HG02623 (cell line): Measurements from ENCODE around the gene PLA2G4A.

Experiments
- ATAC-seq: cut with Tn5 transposase; IDR thresholded peaks from one replicate; pipeline ENCODE4 v1.9.1; 2021; ENCODE audit warnings: moderate library complexity; ENCODE audit not compliant: unreplicated experiment

PLA2G4A gene

DNA sequence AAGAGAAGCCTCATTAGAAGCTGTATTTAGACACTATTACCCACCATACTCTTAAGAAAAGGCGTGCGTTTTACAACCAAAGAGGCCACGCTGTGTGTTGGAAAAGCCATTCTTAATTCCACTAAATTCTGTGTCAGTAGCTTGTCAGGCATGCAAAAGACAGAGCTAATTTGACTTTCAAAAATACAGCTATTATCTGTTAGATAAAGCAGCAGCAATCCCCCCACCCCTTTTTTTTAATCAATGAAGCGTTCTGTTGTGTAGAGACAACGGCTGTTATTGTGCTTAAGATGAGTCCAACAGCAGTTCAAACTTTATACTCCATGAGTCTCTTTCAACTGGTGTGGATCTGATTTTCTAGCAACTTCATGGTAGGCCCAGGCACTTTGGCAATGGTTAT, 43.5 kb downstream of the PLA2G4A start:
- ATAC-seq: no peak

DNA sequence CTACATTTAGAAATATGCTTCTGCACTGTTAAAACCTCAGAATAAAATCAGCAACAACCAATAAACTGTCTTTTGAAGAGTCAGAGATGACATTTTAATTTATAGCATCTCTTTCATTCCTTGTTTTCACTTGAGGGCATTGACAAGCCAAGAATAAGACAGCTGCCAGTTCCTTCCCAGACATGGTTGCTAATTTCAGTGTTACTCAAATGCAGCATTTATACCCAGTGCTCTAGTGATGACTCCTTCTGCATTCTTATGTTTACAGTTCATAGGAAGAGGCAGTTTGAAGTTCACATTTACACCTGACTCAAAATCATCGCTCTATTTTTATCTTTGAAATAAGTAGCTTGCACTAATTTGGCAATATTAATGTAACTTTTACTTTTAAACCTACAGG, 44.9 kb downstream of the PLA2G4A start:
- no peak for ATAC-seq

DNA sequence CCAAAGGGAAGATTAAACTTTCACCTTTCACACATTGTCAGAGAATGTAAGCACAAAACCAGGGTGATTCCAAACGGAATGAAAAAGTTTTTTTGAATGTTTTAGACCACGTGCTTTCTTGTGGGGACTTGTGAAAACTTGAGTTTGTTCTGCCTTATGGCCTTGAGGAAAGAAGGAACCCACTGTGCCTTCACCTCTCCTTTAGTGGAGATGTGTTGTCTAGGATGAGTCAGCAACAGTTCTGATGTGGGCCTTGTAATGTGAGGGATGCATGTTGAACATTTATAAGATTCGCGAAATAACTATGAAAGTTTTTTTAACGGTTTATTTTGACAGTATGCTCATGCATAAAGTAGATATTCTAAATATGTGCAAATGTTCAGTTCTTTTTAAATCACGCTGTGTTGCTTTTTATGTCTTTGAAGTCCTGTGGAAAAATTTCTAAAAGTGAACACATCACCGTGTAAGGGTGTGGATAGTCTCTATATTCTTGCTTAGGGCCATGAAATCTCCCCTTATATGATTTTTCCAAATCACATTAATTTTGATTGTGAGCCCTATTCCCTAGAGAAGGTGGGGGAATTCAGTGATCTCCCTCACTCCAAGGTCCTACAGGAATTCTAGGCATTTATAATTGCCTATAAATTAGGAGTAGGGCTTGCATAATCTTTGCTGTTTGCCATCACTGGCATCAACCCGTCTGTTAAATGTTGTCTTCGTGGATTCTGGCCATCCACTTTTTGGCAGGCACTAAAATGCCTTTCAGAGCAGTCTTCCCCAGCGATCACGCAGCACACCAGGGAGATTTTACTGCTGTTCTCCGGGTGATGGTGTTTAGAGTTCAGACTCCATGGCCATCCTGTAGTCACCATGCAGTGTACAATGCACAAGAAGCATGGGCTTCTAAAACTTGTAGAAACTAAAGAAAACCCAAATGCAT, 47.4 kb downstream of the PLA2G4A start:
- no peak for ATAC-seq

DNA sequence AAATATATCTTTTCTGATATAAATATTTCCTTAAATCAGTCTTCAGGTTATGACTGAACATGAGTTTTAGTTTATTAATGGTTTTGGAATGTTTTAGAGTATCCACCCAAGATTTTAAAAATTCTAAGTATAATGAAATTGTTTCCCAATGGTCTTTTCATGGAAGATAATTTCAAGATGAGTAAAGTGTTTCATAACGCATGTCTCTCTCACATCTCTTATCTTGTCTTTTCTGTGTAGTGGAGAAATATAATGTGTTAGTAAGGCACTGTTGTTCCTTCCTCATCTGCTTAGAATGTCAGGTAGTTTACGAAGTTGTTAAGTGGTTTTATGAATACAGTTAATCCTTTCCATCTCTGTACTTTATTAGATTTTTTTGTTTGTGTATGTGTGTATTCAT, 49.6 kb downstream of the PLA2G4A start:
- no peak for ATAC-seq

DNA sequence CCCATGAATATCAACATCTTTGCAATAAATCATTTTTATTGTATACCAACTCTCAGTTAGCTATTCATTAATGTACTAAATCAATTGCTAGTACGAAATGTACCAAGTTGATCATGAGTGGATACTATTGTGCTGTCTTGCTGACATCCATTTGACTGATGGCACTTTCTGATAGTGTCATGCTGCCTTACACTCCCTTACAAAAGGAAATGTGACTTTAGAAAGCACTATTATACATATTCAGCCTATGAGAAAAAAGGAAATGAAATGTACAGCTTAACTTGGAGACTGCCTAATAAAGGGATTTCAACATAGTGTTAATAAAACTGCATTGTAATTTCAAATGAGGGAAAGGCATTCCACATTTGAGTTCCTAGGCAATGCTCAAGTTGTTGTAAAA, 52.2 kb downstream of the PLA2G4A start:
- no peak for ATAC-seq

DNA sequence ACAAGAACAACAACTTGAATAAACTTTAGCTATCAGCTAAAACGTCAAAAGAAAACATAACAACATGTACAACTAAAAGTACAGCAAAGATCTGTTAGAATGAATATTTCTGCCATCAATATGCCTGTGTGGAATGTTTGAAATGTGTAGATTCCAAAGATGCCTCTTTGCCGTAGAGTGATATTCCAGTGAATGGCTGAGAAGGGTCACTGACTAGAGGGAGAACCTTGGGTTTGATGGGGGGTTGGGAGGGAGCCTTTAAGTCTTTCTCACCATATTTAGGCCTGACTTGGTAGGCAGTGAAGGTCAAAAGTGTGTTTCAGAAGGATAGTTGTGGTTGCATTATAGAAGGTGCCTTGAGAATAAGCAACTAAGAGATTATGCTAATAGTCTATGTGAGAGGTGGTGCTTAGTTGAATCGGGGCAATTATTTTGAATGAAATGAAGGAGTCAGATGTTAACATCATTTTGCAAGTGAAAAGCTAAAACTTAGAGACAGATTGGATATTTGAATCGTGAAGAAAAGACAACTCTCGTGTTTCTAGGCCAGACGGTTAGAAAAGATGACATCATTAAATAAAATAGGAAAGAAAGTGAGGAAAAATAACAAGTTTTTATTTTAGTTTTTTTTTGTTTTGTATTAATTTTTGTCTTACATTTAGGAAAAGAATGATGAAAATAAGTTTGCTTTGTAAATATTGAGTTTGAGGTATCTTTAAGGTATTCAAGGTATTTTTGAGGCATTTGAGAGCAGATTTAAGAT, 53.8 kb downstream of the PLA2G4A start:
- no peak for ATAC-seq

DNA sequence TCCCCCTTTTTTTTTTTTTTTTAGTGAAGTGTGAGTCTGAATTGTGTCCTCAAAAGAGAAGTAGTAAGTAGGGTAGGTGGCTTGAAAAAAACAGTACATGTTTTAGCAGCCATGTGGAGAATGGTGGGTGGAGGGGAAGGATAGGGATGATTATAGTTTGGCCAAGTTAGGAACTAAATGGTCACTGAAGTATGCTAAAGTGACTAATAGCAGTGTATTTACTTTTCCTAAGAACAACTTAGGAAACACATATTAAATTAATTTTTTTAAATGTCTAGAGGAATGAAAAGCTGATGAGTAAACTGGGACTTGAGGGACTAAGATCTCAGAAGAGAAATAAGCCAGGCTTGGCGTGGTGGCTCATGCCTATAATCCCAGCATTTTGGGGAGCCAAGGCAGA, 55.5 kb downstream of the PLA2G4A start:
- no peak for ATAC-seq

DNA sequence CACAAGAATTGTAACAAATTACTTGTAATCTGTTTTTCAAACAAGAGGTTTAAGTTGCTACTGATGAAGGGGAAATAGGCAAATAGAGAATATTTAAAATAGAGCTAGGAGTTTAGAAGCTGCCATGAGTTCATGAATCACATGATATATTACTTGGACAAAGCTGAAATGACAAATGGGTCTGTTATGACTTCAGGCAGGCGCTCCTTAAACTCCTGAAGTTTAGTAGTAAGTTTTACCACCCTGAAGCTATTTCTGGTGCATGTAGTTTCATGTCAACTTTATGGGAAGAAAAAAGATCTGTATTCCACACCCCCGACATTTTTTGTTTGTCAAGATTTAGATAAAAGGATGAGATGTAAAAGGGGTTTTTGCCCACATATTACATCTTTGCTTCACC, 58.5 kb downstream of the PLA2G4A start:
- no peak for ATAC-seq

DNA sequence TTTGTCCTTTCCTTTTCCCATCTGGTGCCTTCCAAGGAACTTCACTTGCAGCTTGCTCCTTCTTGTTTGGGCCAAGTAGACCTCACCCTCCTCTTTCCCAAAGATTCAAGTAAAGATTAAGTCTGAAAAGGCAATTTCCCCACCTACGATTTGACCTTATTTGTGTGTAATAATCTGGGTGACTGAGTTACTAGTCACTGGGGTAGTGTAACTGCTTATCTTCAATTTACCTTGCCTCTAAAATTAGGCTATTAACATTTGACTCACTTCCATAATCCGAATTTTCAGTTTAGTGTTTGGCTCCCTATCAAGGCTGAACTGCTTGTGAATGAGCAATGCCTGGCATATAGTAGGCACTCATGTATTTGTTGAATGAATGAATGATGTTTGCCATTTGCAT, 59.6 kb downstream of the PLA2G4A start:
- no peak for ATAC-seq

DNA sequence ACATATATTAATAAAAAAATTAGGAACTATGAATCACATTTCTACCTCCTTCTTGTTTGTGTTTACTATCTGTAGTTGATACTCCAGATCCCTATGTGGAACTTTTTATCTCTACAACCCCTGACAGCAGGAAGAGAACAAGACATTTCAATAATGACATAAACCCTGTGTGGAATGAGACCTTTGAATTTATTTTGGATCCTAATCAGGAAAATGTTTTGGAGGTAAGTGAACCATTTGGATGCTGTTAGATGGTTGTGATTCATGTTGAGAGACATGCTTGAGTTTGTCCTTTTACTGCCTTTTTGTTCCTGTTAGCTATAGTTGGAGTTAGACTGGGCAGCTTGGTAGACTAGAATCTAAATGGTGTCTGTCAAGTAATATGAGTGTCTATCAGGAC, 64.2 kb downstream of the PLA2G4A start:
- no peak for ATAC-seq

DNA sequence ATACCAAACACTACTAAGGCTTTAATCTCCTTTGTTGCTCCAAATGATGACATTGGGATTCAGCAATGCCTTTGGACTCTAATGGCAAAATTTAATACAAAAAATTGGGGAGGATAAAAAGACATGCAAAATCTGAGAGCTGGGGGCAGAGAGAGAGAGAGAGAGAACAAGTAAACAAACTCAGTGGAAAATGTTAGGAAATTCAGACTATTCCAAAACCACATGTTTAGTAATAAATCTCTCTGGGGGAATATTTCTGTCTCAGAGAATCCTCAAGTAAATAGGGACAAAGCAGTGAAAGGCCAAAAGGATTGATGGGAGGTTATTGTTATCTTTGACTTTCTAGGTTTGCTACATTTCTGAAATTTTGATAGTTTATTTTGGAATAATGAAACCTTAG, 65.7 kb downstream of the PLA2G4A start:
- no peak for ATAC-seq

DNA sequence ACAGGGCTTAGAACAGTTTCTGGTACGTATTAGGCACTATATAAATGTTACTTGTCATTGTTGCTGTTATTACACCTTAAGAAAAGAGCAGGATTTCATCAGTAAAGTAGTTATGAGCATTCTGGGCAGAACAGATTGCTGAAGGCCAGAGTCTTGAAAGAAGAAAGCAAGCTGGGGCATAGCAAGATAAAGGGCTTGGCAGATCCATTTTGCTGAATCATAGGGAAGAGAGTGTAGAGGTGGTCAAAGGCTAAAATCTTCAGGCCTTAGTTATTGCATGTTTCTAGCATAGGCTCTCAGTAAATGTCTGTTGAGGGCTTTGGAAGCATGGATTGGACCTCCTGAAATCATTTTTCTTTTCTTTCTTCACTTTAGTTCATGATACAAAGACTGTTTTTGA, 67.5 kb downstream of the PLA2G4A start:
- ATAC-seq: no peak

DNA sequence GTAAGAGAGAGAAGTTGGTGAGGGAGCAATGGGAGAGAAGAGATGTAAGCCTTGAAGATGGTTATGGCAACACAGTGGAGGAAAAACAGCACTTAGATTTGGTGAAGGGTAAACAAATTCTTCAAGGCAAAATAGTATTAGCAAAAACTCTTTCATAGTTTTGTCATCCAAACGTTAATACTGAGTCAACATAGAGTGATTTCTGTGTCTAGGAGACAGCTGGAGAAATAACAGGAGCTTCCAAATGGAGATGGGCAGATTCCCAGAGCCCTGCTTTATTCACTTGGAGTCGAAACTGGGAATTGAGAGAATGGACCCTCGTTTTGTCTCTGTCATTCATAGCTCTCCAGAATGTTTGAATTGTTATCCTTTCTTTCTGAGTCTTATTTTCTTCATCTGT, 68.3 kb downstream of the PLA2G4A start:
- ATAC-seq: no peak

DNA sequence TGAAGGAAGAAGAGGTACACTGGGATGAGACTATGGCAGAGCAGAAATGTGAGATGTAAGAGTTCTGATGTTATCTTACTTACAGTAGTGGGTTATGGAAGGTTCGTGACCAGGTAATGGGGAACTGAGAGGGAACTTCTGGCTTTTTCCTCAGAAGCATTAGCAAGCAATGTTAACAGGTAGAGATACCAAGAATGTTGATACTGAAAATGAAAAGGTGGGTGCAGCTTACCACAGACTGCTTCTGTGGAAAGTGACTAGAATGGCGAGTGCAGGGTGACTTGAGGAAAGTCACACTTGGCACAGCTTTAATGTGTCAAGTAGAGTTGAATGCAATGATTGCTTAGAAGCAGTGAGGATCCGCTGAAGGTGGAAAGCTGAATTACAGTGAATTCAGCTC, 70.8 kb downstream of the PLA2G4A start:
- ATAC-seq: peak; percentile 92

DNA sequence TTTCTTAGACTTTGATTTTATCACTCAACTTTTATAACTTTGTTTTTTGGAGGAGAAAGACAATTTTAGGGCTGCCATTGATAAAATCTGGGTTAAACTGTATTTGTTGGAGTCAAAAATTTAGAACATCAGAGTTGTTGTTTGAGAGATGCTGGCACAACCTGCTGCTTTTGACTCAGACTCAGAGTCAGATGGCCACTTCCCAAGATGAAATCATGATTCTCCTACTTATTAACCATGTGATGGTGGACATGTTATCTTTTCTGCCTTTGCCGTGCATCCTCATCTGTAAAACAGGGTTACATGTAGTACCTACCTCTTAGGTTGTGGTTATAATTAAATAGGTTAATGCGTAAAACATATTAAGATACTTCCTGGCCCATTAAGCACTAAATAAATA, 71.2 kb downstream of the PLA2G4A start:
- ATAC-seq: no peak

DNA sequence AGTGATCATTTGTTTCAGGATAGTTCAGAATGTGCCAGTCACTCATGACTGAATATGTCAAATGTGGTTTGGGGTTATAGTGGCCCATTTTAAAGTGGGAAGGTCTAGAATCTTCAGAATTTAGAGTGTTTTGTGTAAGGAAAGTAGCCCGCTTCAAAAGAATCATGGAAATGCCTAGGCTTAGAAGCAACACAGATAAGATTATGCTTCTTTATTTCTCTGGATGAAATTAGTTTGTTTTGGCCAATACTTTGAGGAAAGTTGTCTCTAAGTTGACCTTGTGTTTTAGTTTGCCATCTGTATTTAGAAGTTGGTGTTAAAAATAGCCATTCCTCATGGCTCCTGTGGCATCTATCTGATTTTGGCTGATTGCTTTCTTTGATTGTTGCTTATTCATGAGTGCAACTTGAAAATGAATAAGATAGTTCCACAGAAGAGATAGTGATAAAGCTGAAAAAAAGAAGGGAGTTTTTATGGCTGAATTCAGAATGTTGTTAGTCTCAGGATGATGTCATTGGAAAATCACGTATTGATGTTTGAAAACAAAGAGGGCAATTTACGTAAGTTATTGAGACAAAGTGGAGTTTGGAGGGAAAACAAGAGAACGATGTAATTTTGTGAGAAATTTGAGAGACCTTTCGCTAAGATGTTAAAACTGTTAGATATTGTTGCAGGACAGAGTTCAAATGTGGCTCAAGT, 71.9 kb downstream of the PLA2G4A start:
- ATAC-seq: no peak

DNA sequence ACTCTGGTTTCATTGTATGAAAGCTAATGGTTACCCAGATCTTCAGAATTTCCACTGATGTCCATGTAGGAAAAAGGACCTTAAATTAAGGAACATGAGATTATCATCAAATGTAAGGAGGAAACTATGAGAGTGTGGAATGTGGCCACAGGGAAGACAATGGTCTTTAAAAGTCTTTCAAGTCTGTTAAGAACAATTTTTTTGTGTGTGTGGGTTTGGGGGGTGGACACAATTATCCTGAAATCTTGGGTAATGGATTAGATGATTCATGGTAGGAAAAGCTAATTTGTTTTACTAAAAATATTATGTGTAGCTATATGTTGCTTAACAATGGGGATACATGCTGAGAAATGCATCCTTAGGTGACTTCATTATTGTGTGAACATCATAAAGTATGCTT, 72.9 kb downstream of the PLA2G4A start:
- ATAC-seq: no peak

DNA sequence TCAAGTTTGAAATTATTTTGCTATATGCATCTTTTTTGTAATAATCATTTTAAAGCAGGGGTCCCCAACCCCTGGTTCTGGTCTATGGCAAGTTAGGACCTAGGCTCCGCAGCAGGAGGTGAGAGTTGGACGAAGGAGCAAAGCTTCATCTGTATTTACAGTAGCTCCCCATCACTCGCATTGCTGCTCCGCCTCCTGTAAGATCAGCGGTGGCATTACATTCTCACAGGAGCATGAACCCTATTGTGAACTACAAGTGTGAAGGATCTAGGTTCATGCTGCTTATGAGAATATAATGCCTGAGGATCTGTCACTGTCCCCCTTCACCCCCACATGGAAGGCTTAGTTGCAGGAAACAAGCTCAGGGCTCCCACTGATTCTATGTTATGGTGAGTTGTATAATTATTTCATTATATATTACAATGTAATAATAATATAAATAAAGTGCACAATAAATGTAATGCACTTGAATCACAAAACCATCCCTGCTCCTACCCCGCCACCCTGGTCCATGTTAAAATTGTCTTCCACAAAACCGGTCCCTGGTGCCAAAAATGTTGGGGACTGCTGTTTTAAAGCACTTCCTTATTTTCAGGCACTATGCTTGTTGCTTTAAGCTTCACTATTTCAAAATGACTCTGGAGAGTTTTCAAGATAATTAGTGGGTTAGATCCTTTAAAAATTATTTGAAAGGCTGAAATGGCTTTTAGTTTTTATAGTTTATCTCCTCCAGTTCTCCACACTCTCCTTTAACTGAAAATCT, 74.8 kb downstream of the PLA2G4A start:
- no peak for ATAC-seq

DNA sequence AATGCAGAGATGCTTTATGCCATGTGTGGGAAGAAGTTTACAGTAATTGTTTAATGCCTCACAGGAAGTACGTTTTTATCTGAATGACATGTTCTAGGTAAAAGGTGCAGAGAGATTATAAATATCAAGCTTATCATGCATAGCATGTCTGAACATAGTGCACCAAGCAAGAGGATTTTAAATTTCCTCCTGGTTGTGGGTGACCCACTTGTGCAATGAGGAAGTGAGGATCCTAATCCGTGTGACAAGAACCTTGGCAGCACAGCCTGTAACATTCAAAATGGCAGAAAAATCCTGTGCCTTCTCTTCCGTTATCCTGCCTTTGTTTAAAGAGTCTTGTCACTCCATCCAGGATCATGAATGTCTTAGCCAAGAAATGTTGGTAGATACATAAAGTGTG, 75.6 kb downstream of the PLA2G4A start:
- no peak for ATAC-seq

DNA sequence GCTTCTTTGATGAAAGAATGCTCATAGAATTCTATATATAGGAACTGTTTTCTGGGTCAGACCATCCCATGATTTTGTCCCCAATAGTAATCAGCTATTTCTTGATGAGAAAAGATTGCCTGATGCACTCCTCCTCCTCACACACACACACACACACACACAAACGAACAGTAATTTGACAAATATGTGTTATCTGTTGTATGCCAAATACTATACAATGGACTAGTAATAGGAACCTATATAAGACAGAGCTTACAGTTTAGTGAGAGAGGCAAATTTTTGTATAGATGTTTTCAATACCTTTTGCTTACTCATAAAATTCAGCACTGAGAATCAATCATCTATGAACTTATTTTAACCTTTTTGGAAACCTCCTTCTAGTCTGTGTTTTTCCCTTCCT, 76.8 kb downstream of the PLA2G4A start:
- ATAC-seq: no peak

DNA sequence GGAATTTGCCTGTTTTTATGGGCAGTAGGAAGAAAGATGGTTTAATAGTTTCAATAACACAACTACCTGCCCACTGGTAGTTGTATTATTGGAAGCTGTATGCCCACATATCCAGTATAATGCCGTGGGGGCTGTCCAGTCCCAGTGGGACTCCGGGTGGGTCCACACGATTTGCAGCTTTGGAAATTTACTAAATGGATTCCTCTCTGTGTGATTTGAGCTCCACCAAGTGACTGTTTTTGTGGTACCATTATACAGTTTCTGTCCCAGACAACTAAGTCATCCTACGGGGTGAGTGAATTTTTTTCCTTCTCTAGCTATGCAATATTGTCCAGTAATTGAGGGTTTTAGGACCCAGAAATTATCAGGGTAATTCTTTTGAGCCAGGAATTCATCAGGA, 86.8 kb downstream of the PLA2G4A start:
- ATAC-seq: no peak
